ENCODE results near the gene TMPRSS2. TPM values are rescaled to one million over a fixed set of nuclear protein-coding genes. Genes with fewer than 3 reads are reported as not detected.

The TMPRSS2 gene
- total RNA-seq, 1 donor from 2014 or later, result 0.84 TPM

DNA sequence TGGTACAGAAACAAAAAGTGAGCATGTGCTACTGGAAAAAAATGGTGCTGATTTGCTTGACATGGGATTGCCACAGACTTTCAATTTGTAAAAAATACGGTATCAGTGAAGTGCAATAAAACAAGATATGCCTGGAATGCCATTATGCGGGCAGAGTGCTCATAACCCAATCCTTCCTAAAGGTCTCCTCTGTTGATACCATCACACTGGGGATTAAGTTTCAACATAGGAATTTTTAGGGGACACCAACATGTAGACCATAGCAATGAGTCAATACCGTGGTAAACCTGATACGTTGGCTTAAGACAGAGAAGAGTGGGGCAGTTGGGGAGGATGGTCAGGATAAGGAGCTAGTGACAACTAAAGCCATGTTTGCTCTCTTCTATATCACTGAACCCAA lies 61.4 kb downstream of the TMPRSS2 start:
- DNase-seq (ENCODE audit: low read depth) (no peak), FAIRE-seq (no peak)
- Histone ChIP-seq H3K27me3 (ENCODE audit: insufficient read depth, low read length) (no peaks in the 10 kb centered on the region), H3K79me2 (ENCODE audit: insufficient read depth, low read length) (no peaks in the 10 kb centered on the region), H4K20me1 (ENCODE audit: insufficient read depth, low read length) (no peaks in the 10 kb centered on the region), H3K9ac (ENCODE audit: low read length) (no peak overlapping the region), H3K4me3 (ENCODE audit: insufficient read depth, low read depth, low read length) (no peak overlapping the region), H2AFZ (ENCODE audit: low read depth, low read length) (no peak overlapping the region), H3K27ac (ENCODE audit: low read depth, low read length) (no peak overlapping the region), H3K4me1 (ENCODE audit: insufficient read depth, low read length) (no peaks in the 10 kb centered on the region), H3K9me3 (ENCODE audit: insufficient read depth, low read depth, low read length) (no peaks in the 10 kb centered on the region), H3K36me3 (ENCODE audit: insufficient read depth, low read length) (no peaks in the 10 kb centered on the region), H3K4me2 (ENCODE audit: low read length) (no peak overlapping the region)
- Mint-ChIP-seq H3K4me3 (ENCODE audit: unreplicated experiment) (no peak overlapping the region), H3K4me1 (ENCODE audit: low read depth, unreplicated experiment) (peaks cover 11% of the 10 kb centered on the region), H3K9me3 (ENCODE audit: unreplicated experiment) (no peaks in the 10 kb centered on the region), H3K36me3 (ENCODE audit: low read depth, unreplicated experiment) (peaks cover 43% of the 10 kb centered on the region), H3K27ac (ENCODE audit: unreplicated experiment) (no peak overlapping the region), H3K27me3 (ENCODE audit: low read depth, unreplicated experiment) (no peaks in the 10 kb centered on the region)
- TF ChIP-seq, protein P1, sequence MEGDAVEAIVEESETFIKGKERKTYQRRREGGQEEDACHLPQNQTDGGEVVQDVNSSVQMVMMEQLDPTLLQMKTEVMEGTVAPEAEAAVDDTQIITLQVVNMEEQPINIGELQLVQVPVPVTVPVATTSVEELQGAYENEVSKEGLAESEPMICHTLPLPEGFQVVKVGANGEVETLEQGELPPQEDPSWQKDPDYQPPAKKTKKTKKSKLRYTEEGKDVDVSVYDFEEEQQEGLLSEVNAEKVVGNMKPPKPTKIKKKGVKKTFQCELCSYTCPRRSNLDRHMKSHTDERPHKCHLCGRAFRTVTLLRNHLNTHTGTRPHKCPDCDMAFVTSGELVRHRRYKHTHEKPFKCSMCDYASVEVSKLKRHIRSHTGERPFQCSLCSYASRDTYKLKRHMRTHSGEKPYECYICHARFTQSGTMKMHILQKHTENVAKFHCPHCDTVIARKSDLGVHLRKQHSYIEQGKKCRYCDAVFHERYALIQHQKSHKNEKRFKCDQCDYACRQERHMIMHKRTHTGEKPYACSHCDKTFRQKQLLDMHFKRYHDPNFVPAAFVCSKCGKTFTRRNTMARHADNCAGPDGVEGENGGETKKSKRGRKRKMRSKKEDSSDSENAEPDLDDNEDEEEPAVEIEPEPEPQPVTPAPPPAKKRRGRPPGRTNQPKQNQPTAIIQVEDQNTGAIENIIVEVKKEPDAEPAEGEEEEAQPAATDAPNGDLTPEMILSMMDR (IDR thresholded peaks at IDR 0.05; ENCODE audit: insufficient read depth, low read depth, low read length), result no peak
- TF ChIP-seq EZH2 (IDR thresholded peaks at IDR 0.05; ENCODE audit: insufficient read depth, low read length), result no peak

DNA sequence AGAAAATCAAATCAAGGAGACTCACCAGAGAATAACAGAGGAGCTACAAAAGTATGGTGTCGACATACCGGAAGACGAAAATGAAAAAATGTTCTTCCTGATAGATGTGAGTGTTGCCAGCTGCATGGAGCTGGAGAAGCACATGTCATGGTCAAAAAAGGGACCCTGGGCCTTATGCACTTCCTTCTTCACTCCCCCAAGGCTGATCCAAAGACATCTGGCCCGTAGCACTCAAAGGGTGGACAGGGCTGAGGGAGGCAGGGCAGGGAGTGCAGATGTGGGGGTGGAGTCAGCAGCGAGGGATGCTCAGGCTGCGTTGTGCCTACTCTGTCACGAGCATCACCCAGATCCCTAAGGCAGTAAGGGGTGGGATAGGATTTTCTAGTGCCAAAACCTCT lies 62.5 kb downstream of the TMPRSS2 start:
- Histone ChIP-seq H2AFZ (ENCODE audit: low read depth, low read length) (no peak overlapping the region), H3K4me2 (ENCODE audit: low read length) (no peak overlapping the region), H3K27me3 (ENCODE audit: insufficient read depth, low read length) (no peaks in the 10 kb centered on the region), H3K4me3 (ENCODE audit: insufficient read depth, low read depth, low read length) (no peak overlapping the region), H4K20me1 (ENCODE audit: insufficient read depth, low read length) (no peaks in the 10 kb centered on the region), H3K4me1 (ENCODE audit: insufficient read depth, low read length) (no peaks in the 10 kb centered on the region), H3K36me3 (ENCODE audit: insufficient read depth, low read length) (no peaks in the 10 kb centered on the region), H3K79me2 (ENCODE audit: insufficient read depth, low read length) (no peaks in the 10 kb centered on the region), H3K27ac (ENCODE audit: low read depth, low read length) (no peak overlapping the region), H3K9me3 (ENCODE audit: insufficient read depth, low read depth, low read length) (no peaks in the 10 kb centered on the region), H3K9ac (ENCODE audit: low read length) (no peak overlapping the region)
- Mint-ChIP-seq H3K9me3 (ENCODE audit: unreplicated experiment) (no peaks in the 10 kb centered on the region), H3K27me3 (ENCODE audit: low read depth, unreplicated experiment) (no peaks in the 10 kb centered on the region), H3K4me3 (ENCODE audit: unreplicated experiment) (no peak overlapping the region), H3K4me1 (ENCODE audit: low read depth, unreplicated experiment) (peaks cover 11% of the 10 kb centered on the region), H3K36me3 (ENCODE audit: low read depth, unreplicated experiment) (peaks cover 43% of the 10 kb centered on the region), H3K27ac (ENCODE audit: unreplicated experiment) (peak overlapping the region; percentile 14)
- TF ChIP-seq, protein P1 (IDR thresholded peaks at IDR 0.05; ENCODE audit: insufficient read depth, low read depth, low read length), result no peak
- no peak for TF ChIP-seq EZH2 (IDR thresholded peaks at IDR 0.05; ENCODE audit: insufficient read depth, low read length)
- DNase-seq (ENCODE audit: low read depth) (no peak), FAIRE-seq (no peak)

DNA sequence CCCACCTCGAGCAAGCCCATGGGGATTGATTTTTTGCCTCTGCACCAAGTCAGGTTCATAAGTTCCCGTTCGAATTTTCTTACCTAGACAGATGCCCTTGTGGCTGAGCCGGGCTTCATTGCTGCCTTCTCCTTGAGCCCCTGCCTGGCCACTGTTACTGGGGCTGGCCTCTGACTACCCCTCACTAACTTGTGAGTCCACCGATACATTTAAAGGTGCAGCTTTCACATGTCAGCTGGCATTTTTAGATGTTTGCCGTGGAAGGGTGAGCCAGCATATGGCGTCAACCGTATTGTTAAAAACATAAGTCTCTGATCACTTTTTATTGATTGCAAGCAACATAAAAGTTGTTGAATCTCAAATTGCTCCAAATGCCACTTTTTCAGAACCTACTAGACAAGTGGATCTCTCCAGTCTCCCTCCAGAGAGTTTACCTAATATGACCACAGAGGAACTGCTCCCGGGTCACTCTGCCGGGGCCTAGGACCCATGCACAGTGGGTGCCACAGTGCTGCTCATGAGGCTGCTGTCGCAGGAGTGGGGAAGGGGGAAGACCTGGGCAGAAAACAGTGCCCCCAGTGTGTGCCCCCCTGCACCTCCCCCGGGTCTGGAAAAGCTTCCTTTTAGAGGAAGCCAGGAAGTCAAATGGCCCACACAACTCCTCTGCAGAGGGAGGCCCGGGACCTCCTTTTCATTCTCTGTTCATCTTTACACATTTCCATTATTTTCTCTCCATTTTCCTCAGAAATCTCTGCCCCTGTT lies 63.1 kb downstream of the TMPRSS2 start:
- peaks cover 11% of the 10 kb centered on the region for H3K4me1 Mint-ChIP-seq (ENCODE audit: low read depth, unreplicated experiment)

More for the DNA sequence above, 63.1 kb downstream of the TMPRSS2 start:
- Histone ChIP-seq H3K27me3 (ENCODE audit: insufficient read depth, low read length) (no peaks in the 10 kb centered on the region), H3K4me2 (ENCODE audit: low read length) (no peak overlapping the region), H3K79me2 (ENCODE audit: insufficient read depth, low read length) (no peaks in the 10 kb centered on the region), H3K4me1 (ENCODE audit: insufficient read depth, low read length) (no peaks in the 10 kb centered on the region), H3K4me3 (ENCODE audit: insufficient read depth, low read depth, low read length) (no peak overlapping the region), H3K27ac (ENCODE audit: low read depth, low read length) (no peak overlapping the region), H4K20me1 (ENCODE audit: insufficient read depth, low read length) (no peaks in the 10 kb centered on the region), H2AFZ (ENCODE audit: low read depth, low read length) (no peak overlapping the region), H3K36me3 (ENCODE audit: insufficient read depth, low read length) (no peaks in the 10 kb centered on the region), H3K9ac (ENCODE audit: low read length) (no peak overlapping the region), H3K9me3 (ENCODE audit: insufficient read depth, low read depth, low read length) (no peaks in the 10 kb centered on the region)
- no peak for FAIRE-seq
- Mint-ChIP-seq H3K9me3 (ENCODE audit: unreplicated experiment) (no peaks in the 10 kb centered on the region), H3K27ac (ENCODE audit: unreplicated experiment) (peak overlapping the region; percentile 14), H3K36me3 (ENCODE audit: low read depth, unreplicated experiment) (peaks cover 42% of the 10 kb centered on the region), H3K27me3 (ENCODE audit: low read depth, unreplicated experiment) (no peaks in the 10 kb centered on the region), H3K4me3 (ENCODE audit: unreplicated experiment) (no peak overlapping the region)
- no peak for TF ChIP-seq EZH2 (IDR thresholded peaks at IDR 0.05; ENCODE audit: insufficient read depth, low read length)
- no peak for DNase-seq (ENCODE audit: low read depth)
